CD4-positive, alpha-beta T cell treated with Interferon alpha-2 for 1 hour (primary cell): ENCODE results near the gene CD8B2.
"Not testable (repeated sequence)": the region's sequence is repeated elsewhere in the genome, so short reads cannot be mapped to it uniquely, and the experiment has no call there.

Source experiments
- DNase-seq, 2 donors: peaks; one replicate each; pipeline ENCODE4 v3.0.0-alpha.2; 2020 to 2022

CD8B2 gene

GRCh38 chr2:106486551-106487385 lies at the start of gene CD8B2:
TSS of gene CD8B2 (plus strand) at chr2:106487364. CDS start at chr2:106487427, 63 bp downstream.
- peak in 1 of 2 donors; percentile 26 for DNase-seq

DNA sequence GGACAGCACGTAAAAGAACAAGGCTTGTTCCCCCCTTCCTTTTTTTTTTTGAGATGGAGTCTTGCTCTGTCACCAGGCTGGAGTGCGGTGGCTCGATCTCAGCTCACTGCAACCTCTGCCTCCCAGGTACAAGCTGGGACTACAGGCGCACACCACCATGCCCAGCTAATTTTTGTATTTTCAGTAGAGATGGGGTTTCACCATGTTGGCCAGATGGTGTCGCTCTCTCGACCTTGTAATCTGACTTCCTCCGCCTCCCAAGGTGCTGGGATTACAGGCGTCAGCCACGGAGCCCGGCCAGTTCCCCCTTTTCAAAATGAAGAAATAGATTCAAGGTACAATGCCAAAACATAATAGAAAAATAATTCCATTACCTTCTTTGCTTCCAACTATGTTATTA lies 25.3 kb upstream of the CD8B2 start:
- peak in 1 of 2 donors; percentile 16 for DNase-seq

DNA sequence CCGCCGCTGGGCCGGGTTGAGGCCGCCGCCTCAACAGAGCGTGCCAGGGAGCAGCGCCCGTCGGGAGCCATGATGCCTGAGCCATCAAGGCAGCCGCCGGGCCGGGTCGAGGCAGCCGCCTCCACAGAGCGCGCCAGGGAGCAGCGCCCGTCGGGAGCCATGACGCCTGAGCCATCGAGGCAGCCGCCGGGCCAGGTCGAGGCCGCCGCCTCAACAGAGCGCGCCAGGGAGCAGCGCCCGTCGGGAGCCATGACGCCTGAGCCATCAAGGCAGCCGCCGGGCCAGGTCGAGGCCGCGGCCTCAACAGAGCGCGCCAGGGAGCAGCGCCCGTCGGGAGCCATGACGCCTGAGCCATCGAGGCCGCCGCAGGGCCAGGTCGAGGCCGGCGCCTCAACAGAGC lies 19.6 kb upstream of the CD8B2 start:
- DNase-seq = not testable (repeated sequence)

DNA sequence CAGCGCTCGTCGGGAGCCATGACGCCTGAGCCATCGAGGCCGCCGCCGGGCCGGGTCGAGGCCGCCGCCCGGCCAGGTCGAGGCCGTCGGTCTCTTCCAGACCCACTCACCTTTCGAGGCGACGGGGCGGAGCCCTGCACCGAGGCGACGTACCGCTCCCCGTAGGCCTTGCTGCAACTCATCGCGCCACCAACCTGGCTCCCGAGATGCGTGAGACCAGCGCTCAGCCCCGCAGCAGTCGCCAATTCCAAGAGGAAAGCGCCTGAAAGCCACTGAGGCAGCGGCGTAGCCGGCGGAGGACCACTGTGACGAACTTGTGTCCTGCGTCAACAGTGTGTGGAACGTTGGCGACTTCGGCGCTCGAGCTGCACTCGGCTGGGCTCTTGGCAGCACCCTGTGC lies 19.1 kb upstream of the CD8B2 start, which contains the start of gene RGPD3:
RGPD3 (minus strand) TSS at position 307 of the 400 bp plus-strand sequence; CDS start at position 182, 125 bp downstream.
- DNase-seq = not testable (repeated sequence)

- peak; percentile 30 to 59 for DNase-seq
Observed at GRCh38 chr2:106470658-106471057, 16.5 kb upstream of the CD8B2 start.

GRCh38 chr2:106477647-106478046 lies 9.5 kb upstream of the CD8B2 start:
- not testable (repeated sequence) for DNase-seq

GRCh38 chr2:106479563-106479962 lies 7.6 kb upstream of the CD8B2 start:
- not testable (repeated sequence) for DNase-seq

GRCh38 chr2:106487386-106488191 lies 425 bp downstream of the CD8B2 start:
- not testable (repeated sequence) for DNase-seq

- DNase-seq = not testable (repeated sequence)
Observed at GRCh38 chr2:106489701-106490100, 2.5 kb downstream of the CD8B2 start.

DNA sequence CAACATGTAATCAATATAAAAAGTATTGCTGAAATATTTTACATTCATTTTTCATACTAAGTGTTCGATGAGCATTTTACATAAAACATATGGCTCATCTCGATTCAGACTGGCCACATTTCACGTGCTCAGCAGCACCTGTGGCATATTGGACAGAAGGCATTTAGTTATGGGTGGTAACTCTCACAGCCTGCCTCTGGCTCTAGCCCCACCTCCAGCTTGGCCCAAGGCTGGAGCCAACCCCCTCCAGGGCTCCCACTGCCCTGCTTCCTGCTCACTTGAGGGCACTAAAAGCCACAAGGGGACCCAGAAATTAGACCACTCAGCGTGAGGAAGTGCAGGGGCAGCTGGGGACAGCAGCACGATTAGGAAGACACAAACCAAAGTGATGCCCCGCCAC lies 5.2 kb downstream of the CD8B2 start:
- not testable (repeated sequence) for DNase-seq

- not testable (repeated sequence) for DNase-seq
Observed at GRCh38 chr2:106492913-106493312, 5.7 kb downstream of the CD8B2 start.

- not testable (repeated sequence) for DNase-seq
Observed at GRCh38 chr2:106498549-106498948, 11.4 kb downstream of the CD8B2 start.

DNA sequence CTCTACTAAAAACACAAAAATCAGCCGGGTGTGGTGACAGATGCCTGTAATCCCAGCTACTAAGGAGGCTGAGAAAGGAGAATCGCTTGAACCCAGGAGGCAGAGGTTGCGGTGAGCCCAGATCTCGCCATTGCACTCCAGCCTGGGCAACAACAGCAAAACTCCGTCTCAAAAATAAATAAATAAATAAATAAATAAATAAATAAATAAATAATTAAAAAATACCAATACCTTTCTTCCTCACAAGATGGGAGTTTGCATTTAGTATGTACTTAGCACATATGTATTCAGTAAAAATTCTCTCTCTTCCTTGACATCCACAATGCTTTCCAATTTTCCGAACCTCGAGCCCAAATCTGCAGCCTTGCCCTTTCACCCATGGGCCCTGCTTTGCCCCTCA lies 13.2 kb downstream of the CD8B2 start:
- DNase-seq = not testable (repeated sequence)

DNA sequence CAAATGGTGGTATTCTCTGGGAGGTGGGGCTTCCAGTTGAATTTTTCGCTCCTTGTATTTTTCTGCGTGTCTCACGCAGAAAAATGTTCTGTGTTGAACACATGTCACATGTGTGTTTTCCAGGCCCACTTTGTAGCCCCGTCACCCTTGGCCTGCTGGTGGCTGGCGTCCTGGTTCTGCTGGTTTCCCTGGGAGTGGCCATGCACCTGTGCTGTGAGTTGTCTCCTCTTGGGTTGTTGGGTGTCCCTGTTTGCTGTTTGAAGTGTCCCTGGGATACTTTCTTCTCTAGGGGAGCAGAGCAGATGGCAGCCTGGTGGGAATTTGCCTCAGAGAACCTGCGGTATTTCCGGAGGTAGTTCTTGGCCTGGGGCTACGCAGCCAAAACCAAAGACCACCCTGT lies 15.2 kb downstream of the CD8B2 start:
- DNase-seq = not testable (repeated sequence)

GRCh38 chr2:106504192-106504591 lies 17.0 kb downstream of the CD8B2 start:
- DNase-seq = not testable (repeated sequence)

DNA sequence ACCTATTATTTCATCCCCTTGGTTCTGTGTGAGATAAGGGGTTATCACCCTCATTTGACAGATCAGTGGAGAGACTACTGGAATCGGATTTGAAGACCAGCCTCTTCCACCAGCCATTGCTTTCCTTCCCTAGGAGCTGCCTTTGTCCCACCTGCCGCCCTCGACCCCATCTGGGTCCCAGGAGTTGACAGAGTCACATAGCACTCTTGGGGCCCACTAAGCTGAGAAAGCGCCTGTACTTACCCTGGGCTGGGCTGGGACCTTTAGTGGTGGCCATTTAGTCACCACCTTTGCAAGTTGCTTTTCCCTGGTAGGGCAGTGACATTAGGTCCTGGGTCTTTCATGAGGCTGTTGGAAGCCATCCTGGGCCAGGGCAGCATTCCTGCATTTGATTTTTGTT lies 17.6 kb downstream of the CD8B2 start:
- not testable (repeated sequence) for DNase-seq

GRCh38 chr2:106506002-106506687 lies 19.0 kb downstream of the CD8B2 start:
- not testable (repeated sequence) for DNase-seq

DNA sequence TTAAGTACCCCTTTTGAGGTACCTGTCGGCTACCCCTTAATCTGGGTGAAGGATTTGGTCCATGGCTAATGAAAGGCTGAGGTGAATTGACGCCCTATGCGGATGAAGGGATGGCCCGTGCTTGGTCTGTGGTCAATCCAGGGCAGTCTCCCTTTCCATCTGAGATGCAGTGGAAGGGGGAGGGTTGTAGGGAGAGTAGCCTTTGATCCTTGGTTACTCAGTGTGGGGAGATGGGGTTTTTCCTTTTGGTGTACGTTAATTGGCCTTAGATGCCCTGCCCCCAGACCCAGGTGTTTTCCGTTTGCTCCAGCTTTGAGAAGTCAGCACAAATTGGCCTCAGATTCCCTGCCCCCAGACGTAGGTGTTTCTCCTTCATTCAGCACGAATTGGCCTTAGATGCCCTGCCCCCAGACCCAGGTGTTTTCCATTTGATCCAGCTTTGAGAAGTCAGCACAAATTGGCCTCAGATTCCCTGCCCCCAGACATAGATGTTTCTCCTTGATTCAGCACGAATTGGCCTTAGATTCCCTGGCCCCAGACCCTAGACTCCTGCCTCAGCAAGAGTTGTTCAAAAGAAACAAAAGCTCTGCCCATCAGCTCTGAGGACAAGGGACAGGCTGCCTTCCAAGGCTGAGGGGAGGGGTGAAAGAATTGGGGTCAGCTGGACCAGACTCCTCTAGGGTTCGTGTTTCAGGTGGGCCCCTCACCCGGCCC lies 21.7 kb downstream of the CD8B2 start:
- not testable (repeated sequence) for DNase-seq

- not testable (repeated sequence) for DNase-seq
Observed at GRCh38 chr2:106509374-106509770, 22.2 kb downstream of the CD8B2 start.

DNA sequence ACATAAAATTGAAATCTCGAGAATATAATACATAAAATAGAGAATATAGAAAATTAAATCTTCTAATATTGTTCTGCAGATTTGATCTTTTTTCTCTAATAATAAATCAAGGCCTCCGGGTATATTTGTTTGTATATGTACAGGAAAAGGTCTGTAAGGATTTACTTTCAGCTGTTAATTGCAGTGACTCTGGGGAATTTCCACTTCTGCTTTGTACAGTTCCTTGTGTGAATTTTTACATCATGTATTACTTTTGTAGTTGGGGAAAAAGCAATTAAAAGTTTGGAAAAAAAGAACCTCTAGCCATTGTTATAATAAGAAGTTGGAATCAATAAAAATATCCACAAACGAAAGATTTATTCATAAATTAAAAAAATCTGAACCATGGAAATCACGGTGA lies 23.6 kb downstream of the CD8B2 start:
- not testable (repeated sequence) for DNase-seq

DNA sequence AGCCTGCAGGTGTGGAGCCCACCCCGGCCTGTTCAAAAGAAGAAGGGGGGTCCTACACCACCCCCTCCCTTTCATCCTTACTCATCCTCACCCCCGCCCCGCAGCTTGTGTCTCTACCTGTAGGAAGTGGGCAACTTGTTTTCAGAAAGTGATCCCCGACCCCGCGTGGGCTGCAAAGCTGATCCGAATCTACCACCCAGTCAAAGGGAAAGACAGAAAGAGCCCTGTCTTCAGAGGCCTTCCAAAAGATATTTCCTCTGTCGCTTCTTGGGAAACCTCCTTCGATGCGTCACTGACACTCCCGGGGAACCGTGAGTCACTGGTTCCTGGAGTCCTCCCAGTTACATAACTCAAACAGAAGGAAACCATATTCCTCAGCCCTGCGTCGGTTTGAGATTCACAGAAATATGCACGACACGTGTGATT lies 24.3 kb downstream of the CD8B2 start:
- peak; percentile 18 to 77 for DNase-seq

DNA sequence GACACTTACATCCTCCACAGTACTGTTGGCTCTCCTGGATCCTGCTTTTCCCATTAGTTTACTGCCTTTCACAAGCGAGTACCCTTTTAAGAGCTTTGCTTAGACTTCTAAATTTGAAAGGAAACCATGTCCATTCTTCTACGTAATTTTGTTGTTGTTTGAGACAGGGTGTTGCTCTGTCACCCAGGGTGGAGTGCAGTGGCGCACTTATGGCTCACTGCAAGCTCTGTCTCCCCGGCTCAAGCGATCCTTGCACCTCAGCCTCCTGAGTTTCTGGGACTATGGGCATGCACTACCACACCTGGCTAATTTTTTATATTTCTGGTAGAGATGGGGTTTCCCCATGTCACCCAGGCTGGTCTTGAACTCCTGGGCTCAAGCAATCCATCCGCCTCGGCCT lies 24.8 kb downstream of the CD8B2 start:
- peak in 1 of 2 donors; percentile 13 for DNase-seq
